GM21526 (cell line): ENCODE results near the gene TXNDC17.
"Not testable (repeated sequence)": the region's sequence is repeated elsewhere in the genome, so short reads cannot be mapped to it uniquely, and the experiment has no call there.

ENCODE experiments used
- ATAC-seq: cut with Tn5 transposase; IDR thresholded peaks from one replicate; pipeline ENCODE4 v1.9.1; 2021; ENCODE audit warnings: moderate library complexity; ENCODE audit not compliant: unreplicated experiment, low FRiP score

Gene TXNDC17

DNA sequence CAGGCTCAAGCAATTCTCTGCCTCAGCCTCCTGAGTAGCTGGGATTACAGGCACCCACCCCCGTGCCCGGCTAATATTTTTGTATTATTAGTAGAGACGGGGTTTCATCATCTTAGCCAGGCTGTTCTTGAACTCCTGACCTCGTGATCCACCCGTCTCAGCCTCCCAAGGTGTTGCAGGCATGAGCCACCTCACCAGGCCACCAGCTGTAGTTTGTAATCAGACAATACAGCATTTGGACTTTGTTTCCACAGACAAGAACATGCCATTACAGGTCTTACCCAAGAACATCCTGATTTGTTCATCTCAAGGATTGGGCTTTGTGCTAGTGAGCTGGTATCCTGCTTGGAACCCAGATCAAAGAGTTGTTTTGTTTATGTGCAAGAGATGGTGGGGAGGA, 40.8 kb downstream of the TXNDC17 start:
- ATAC-seq, result no peak

DNA sequence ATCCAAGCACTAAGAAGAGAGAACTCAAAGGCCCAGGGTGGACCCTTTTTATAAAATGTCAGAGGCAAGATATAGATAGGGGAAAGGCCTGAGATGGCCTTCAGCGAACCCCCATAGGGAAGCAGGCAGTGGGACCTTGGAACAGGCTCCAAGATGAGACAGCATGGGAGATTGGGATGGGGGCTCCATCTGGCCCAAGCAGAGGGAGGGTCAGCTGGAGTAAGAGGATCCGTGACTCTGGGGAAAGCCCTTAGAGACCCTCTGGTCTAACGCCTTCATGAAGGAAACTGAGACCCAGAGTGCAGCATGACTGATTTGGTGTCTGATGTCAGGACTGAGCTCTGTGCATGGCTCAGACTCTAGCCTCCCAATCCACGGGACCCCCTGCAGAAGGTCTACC, 41.5 kb downstream of the TXNDC17 start:
- ATAC-seq, result no peak

DNA sequence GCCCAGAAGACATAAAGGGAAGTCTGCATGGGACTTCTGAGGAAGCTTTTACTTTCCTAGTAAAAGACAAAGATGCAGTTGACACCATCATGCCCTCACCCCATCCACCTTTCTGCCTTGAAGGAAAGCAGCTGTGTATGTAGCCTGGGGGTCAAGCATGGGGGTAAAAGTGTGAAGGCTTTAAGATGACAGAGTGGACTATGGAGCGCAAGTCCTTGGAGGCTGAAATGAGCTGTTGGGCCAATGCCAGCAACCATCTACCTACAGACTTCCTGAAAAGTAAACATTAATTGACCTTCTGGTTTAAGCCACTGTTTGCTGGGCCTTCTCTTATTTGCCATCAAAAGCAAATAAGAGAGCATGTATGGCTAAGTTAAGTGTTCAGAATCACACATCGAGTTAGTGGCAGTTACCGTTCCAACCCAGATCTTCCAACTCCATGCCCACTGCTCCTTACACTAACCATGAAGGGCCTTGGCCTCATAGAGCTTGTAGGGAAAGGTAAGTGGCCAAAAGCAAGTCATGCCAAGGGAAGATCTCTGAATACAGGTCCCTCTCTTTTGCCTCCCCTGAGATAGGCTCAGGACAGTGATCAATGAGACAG, 42.3 kb downstream of the TXNDC17 start:
- no peak for ATAC-seq

- no peak for ATAC-seq
Observed at GRCh38 chr17:6683730-6684459, 43.0 kb downstream of the TXNDC17 start.

DNA sequence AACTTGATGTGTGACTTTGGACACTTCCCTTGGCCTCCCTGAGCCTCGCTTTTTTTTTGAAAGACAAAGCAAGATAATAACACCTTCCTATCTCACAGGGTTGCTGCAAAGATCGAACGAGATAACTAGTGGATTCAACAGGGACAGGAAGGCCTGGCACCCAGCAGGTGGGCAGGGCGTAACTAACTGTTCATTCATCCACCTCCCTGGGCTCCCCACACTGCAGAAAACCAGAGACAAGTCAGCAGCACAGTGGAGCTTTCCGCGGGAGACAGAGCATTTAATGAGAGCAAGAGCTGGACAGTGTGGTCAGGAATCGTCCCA, 43.6 kb downstream of the TXNDC17 start:
- ATAC-seq, result no peak

DNA sequence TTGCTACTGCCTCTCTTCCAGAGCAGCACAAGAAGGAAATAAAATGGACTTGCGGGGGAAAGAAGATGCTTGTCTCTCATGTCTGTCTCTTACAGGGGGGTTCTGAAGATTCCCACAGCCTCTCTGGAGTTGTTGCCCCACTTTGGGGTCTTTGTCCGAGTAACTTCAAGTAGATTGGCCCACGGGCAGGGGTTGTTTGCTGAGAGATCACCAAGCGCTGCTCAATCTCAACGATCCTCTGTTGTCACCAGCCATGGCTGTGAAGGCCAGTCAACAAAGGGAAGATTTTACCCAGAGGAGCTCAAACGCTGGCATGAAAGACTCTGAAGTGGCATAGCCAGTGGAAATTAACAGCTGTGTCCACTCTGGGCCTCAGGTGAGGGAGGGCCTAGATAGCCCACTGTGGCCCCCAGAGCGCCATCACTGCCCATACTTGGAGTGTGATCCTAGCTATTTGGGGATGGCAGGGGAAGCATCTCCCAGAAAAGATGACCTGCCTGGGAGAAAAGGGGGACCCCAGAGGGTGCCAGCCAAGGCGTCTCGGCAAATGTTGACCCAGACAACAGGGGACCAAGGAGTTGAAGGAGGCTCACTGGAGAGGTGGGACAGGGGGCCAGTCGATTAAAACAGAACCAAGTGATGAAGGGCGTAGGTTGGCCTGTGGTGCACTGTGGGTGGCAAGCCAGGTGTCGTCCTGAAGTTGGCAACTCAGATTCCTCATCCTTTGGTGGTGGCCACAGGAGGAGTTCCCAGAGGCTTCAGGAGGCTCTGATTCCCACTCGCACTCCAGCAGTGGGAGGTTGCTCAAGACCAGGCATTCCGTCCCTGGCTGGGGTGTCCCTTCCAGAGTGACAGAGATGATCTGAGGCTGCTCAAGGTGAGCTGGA, 44.3 kb downstream of the TXNDC17 start:
- ATAC-seq, result no peak

DNA sequence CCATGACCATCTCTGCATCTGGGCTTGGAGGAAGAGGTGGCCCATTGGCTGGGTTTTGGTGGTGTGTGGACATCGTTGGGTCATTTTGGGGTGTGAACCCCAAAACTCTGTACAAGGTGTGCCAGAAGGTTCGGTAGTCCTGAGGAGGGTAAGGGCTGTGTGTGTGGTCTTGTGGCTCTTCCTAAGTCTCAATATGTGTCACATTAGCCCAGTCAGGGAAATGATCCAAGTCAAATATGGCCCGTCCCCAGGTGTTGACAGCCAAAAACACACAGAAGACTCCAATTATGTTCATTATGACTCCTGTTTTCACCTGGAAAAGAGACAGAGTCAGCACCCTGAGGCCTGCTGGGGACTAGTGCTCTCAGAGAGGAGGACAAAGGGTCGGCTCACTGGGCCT, 45.2 kb downstream of the TXNDC17 start:
- ATAC-seq, result no peak

- ATAC-seq, result no peak
Observed at GRCh38 chr17:6688944-6689343, 48.1 kb downstream of the TXNDC17 start.

GRCh38 chr17:6690641-6691040, 49.8 kb downstream of the TXNDC17 start:
- no peak for ATAC-seq

GRCh38 chr17:6691546-6691945, 50.7 kb downstream of the TXNDC17 start:
- ATAC-seq, result no peak

- ATAC-seq, result not testable (repeated sequence)
Observed at GRCh38 chr17:6691958-6692357, 51.1 kb downstream of the TXNDC17 start.
